ENCODE data around the gene CHST11.
A peak's percentile ranks its signal among the peaks of the same experiment; 100 is the strongest.

The CHST11 gene

GRCh38 chr12:104456417-104456949 is at the start of gene CHST11:
Gene CHST11 (plus strand): TSS chr12:104456948.
- Mint-ChIP-seq H3K36me3 (ENCODE audit: low read depth) (no peaks in the 10 kb centered on the region), H3K4me3 (peak within 1 kb of the TSS; percentile 98), H3K27me3 (ENCODE audit: low read depth, poor library complexity) (peaks cover 13% of the 10 kb centered on the region), H3K9me3 (no peaks in the 10 kb centered on the region), H3K27ac (peak within 1 kb of the TSS; percentile 98), H3K4me1 (peaks cover 47% of the 10 kb centered on the region)
- DNase-seq, result peak; percentile 90
- no peak for TF ChIP-seq CTCF (IDR thresholded peaks at IDR 0.05)

DNA sequence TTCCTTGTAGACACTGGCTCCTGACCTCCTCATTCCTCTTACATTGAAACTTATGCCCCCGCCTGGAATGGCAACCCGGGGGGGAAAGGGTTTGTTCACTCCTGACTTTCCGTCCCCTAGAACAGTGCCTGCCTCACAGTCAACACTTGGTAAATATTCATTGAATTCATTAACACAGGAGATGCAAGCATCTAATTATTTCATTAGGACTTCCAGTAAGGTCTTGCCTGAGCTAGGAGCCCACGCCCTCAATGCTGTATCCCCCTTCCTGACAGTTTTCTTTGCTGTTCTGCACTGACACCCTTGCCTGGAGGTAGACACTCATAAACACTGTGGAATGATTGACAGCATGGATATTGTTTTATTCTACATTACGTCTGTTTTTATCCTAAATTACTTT is 49.3 kb upstream of the CHST11 start:
- TF ChIP-seq CTCF (IDR thresholded peaks at IDR 0.05), result no peak
- Mint-ChIP-seq H3K4me1 (peaks cover 27% of the 10 kb centered on the region), H3K4me3 (no peak overlapping the region), H3K27ac (no peak overlapping the region), H3K27me3 (ENCODE audit: low read depth, poor library complexity) (peaks cover 10% of the 10 kb centered on the region), H3K36me3 (ENCODE audit: low read depth) (no peaks in the 10 kb centered on the region), H3K9me3 (peaks cover 14% of the 10 kb centered on the region)
- no peak for DNase-seq

DNA sequence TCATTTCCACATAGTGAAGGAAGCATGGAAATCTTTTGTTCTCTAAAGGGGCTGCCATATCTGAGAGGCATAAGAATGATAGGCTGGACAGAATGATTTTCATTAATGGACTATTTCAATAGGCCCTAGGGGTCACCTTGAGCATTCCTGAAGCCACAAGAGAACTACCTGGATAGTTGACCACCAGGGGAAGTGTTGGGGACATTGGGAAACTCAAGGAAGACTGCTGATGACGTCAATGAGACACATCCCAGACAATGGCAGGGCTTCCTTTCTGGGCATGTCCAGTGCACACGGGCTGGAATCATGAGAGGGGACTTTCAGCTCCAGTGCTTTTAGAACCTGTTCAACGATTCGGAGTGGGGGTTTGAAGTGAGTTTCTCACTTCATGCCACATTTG is 48.8 kb upstream of the CHST11 start:
- Mint-ChIP-seq H3K27ac (no peak overlapping the region), H3K27me3 (ENCODE audit: low read depth, poor library complexity) (peaks cover 14% of the 10 kb centered on the region), H3K36me3 (ENCODE audit: low read depth) (no peaks in the 10 kb centered on the region), H3K9me3 (peaks cover 14% of the 10 kb centered on the region), H3K4me3 (no peak overlapping the region), H3K4me1 (peaks cover 27% of the 10 kb centered on the region)
- TF ChIP-seq CTCF (IDR thresholded peaks at IDR 0.05), result no peak
- no peak for DNase-seq

DNA sequence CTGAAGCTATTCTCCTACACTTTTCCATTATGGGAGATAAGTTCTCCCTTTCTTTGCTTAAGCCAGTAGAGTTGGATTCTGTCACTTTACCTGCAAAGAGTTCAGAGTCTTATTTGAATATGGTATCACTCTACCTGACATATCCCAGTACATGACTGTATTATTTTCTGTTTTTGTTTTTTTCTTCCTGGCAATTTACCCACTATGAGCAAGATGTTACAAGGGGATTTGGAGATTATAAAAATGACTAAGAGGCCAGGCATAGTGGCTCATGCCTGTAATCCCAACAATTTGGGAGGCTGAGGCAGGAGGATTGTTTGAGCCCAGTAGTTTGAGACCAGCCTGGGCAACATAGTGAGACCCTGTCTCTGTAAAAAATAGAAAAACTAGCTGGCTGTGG is 46.4 kb upstream of the CHST11 start:
- no peak for TF ChIP-seq CTCF (IDR thresholded peaks at IDR 0.05)
- Mint-ChIP-seq H3K27me3 (ENCODE audit: low read depth, poor library complexity) (peaks cover 12% of the 10 kb centered on the region), H3K9me3 (peaks cover 14% of the 10 kb centered on the region), H3K27ac (no peak overlapping the region), H3K36me3 (ENCODE audit: low read depth) (no peaks in the 10 kb centered on the region), H3K4me3 (no peak overlapping the region), H3K4me1 (peaks cover 27% of the 10 kb centered on the region)
- DNase-seq, result no peak

DNA sequence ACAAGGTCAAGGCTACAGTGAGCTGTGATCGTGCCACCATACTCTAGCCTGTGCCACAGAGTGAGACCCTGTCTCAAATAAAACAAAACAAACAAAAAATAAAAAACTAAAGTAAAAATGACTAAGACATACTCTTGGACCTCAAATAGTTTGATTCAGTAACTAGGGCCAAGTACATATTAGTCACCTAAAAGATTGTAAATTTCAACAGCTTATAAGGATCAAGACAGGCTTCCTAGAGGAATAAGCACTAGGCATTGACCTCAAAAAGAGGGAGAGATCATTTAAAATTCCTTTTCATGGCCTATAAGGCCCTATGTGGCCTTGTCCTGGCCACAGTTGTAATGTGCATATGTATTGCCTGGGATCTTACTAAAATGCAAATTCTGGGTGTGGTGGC is 46.0 kb upstream of the CHST11 start:
- Mint-ChIP-seq H3K27me3 (ENCODE audit: low read depth, poor library complexity) (peaks cover 11% of the 10 kb centered on the region), H3K9me3 (peaks cover 9% of the 10 kb centered on the region), H3K4me3 (no peak overlapping the region), H3K36me3 (ENCODE audit: low read depth) (no peaks in the 10 kb centered on the region), H3K27ac (no peak overlapping the region), H3K4me1 (peaks cover 27% of the 10 kb centered on the region)
- no peak for DNase-seq
- TF ChIP-seq CTCF (IDR thresholded peaks at IDR 0.05), result no peak

DNA sequence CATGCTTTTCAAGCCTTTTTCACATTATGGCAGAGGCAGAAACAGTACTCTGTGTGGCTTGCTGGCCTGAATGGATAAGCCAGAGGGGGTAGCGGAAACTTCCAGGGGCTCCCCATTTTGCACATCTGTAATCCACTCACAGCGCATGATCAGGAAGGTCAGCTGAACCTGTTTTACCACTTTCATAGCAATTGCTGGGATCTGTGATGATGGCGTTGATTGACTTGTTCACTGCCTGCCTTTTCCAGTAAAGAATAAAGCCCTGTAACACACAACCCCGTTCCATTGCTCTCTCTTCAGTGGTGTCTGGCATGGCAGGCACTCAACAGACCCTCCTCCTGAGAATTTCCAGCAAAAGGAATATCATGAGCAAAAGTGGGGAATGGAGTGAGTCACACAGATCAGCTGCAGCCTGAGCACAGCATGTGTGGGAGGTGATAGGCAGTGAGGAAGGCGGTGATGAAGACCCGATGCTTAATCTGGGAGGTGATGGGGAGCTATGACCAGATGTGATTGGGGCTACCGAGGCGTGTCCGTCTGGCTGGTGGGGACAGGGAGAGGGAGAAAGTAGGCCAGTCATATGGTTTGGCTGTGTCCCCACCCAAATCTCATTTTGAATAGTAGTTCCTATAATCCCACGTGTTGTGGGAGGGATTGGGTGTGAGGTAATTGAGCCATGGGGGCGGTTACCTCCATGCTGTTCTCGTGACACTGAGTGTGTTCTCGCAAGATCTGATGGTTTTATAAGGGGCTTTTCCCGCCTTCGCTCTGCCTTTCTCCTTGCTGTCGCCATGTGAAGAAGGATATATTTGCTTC is 44.7 kb upstream of the CHST11 start:
- H3K36me3 Mint-ChIP-seq (ENCODE audit: low read depth), result no peaks in the 10 kb centered on the region
- peaks cover under 1% of the 10 kb centered on the region for H3K9me3 Mint-ChIP-seq
- no peak overlapping the region for H3K4me3 Mint-ChIP-seq
- peaks cover 11% of the 10 kb centered on the region for H3K27me3 Mint-ChIP-seq (ENCODE audit: low read depth, poor library complexity)
- H3K27ac Mint-ChIP-seq, result no peak overlapping the region
- DNase-seq, result no peak
- H3K4me1 Mint-ChIP-seq, result peaks cover 22% of the 10 kb centered on the region
- no peak for TF ChIP-seq CTCF (IDR thresholded peaks at IDR 0.05)

Measured in nephron progenitor cell (in vitro differentiated cells).